ENCODE data around the gene RNF4.

The RNF4 gene

GRCh38 chr4:2484185-2484584 is 15.3 kb downstream of the RNF4 start:
- peaks cover 99% of the 10 kb centered on the region for H3K79me2 ChIP-seq (ENCODE audit: low read length)
- H3K9ac ChIP-seq (ENCODE audit: low read length): no peak overlapping the region
- TF ChIP-seq EZH2phosphoT487 (IDR thresholded peaks at IDR 0.05; ENCODE audit: low read length): no peak
- TF ChIP-seq CTCF (IDR thresholded peaks at IDR 0.05; ENCODE audit: low read length): no peak
- no peak for TF ChIP-seq EZH2 (optimal IDR thresholded peaks at IDR 0.05; ENCODE audit: low read depth, low read length)
- no peak overlapping the region for H2AFZ ChIP-seq (ENCODE audit: low read length)
- peaks cover 89% of the 10 kb centered on the region for H4K20me1 ChIP-seq (ENCODE audit: insufficient read depth, low read length)
- H3K4me1 ChIP-seq (ENCODE audit: low read length): peaks cover 66% of the 10 kb centered on the region
- H3F3A ChIP-seq (ENCODE audit: insufficient read depth, low read length): peaks cover 33% of the 10 kb centered on the region
- no peaks in the 10 kb centered on the region for H3K27me3 ChIP-seq (replicated peaks; ENCODE audit: insufficient read depth, low read length)
- H3K36me3 ChIP-seq (replicated peaks; ENCODE audit: insufficient read depth, low read length): no peaks in the 10 kb centered on the region; the same call in 1 of the 2 replicates
- no peak overlapping the region for H3K4me3 ChIP-seq (ENCODE audit: low read length)
- no peaks in the 10 kb centered on the region for H3K9me2 ChIP-seq (replicated peaks; ENCODE audit: insufficient read depth, low read length)
- DNase-seq: no peak
- peak overlapping the region; percentile 78; the same call in 1 of the 2 replicates for H3K27ac ChIP-seq (ENCODE audit: low read length)
- peak overlapping the region; percentile 51 for H3K4me2 ChIP-seq (ENCODE audit: low read depth, low read length)
- no peaks in the 10 kb centered on the region for H3K9me3 ChIP-seq (replicated peaks; ENCODE audit: insufficient read depth, low read length)

- DNase-seq: peak; percentile 83
- H3K79me2 ChIP-seq (ENCODE audit: low read length): peaks cover 99% of the 10 kb centered on the region
- no peaks in the 10 kb centered on the region for H3K27me3 ChIP-seq (replicated peaks; ENCODE audit: insufficient read depth, low read length)
- H3K4me1 ChIP-seq (ENCODE audit: low read length): peaks cover 66% of the 10 kb centered on the region
- H3K27ac ChIP-seq (ENCODE audit: low read length): peak overlapping the region; percentile 78
- H2AFZ ChIP-seq (ENCODE audit: low read length): no peak overlapping the region
- H3K9ac ChIP-seq (ENCODE audit: low read length): peak overlapping the region; percentile 14; the same call in 1 of the 2 replicates
- no peaks in the 10 kb centered on the region for H3K9me3 ChIP-seq (replicated peaks; ENCODE audit: insufficient read depth, low read length)
- H3K4me2 ChIP-seq (ENCODE audit: low read depth, low read length): peak overlapping the region; percentile 51; the same call in 1 of the 2 replicates
- TF ChIP-seq EZH2phosphoT487 (IDR thresholded peaks at IDR 0.05; ENCODE audit: low read length) (no peak), EZH2 (optimal IDR thresholded peaks at IDR 0.05; ENCODE audit: low read depth, low read length) (no peak), CTCF (IDR thresholded peaks at IDR 0.05; ENCODE audit: low read length) (no peak)
- peaks cover 89% of the 10 kb centered on the region for H4K20me1 ChIP-seq (ENCODE audit: insufficient read depth, low read length)
- peaks cover 33% of the 10 kb centered on the region for H3F3A ChIP-seq (ENCODE audit: insufficient read depth, low read length)
- no peak overlapping the region for H3K4me3 ChIP-seq (ENCODE audit: low read length)
- no peaks in the 10 kb centered on the region for H3K9me2 ChIP-seq (replicated peaks; ENCODE audit: insufficient read depth, low read length)
- no peaks in the 10 kb centered on the region; the same call in 1 of the 2 replicates for H3K36me3 ChIP-seq (replicated peaks; ENCODE audit: insufficient read depth, low read length)
Measured at GRCh38 chr4:2484993-2485392, 16.1 kb downstream of the RNF4 start.

GRCh38 chr4:2485956-2486355 is 17.1 kb downstream of the RNF4 start:
- no peak overlapping the region for H2AFZ ChIP-seq (ENCODE audit: low read length)
- H3K4me1 ChIP-seq (ENCODE audit: low read length): peaks cover 60% of the 10 kb centered on the region
- H3K9me2 ChIP-seq (replicated peaks; ENCODE audit: insufficient read depth, low read length): no peaks in the 10 kb centered on the region
- peaks cover 89% of the 10 kb centered on the region for H4K20me1 ChIP-seq (ENCODE audit: insufficient read depth, low read length)
- no peak for TF ChIP-seq CTCF (IDR thresholded peaks at IDR 0.05; ENCODE audit: low read length)
- no peak for TF ChIP-seq EZH2phosphoT487 (IDR thresholded peaks at IDR 0.05; ENCODE audit: low read length)
- no peak for TF ChIP-seq EZH2 (optimal IDR thresholded peaks at IDR 0.05; ENCODE audit: low read depth, low read length)
- no peaks in the 10 kb centered on the region for H3K27me3 ChIP-seq (replicated peaks; ENCODE audit: insufficient read depth, low read length)
- DNase-seq: no peak
- H3K4me2 ChIP-seq (ENCODE audit: low read depth, low read length): no peak overlapping the region
- no peak overlapping the region for H3K9ac ChIP-seq (ENCODE audit: low read length)
- peaks cover 9% of the 10 kb centered on the region for H3K36me3 ChIP-seq (replicated peaks; ENCODE audit: insufficient read depth, low read length)
- H3K79me2 ChIP-seq (ENCODE audit: low read length): peaks cover 99% of the 10 kb centered on the region
- H3K4me3 ChIP-seq (ENCODE audit: low read length): no peak overlapping the region
- peaks cover 36% of the 10 kb centered on the region for H3F3A ChIP-seq (ENCODE audit: insufficient read depth, low read length)
- H3K9me3 ChIP-seq (replicated peaks; ENCODE audit: insufficient read depth, low read length): no peaks in the 10 kb centered on the region
- H3K27ac ChIP-seq (ENCODE audit: low read length): no peak overlapping the region
